Measurements from ENCODE around the gene HSPA12B.

The HSPA12B gene

DNA sequence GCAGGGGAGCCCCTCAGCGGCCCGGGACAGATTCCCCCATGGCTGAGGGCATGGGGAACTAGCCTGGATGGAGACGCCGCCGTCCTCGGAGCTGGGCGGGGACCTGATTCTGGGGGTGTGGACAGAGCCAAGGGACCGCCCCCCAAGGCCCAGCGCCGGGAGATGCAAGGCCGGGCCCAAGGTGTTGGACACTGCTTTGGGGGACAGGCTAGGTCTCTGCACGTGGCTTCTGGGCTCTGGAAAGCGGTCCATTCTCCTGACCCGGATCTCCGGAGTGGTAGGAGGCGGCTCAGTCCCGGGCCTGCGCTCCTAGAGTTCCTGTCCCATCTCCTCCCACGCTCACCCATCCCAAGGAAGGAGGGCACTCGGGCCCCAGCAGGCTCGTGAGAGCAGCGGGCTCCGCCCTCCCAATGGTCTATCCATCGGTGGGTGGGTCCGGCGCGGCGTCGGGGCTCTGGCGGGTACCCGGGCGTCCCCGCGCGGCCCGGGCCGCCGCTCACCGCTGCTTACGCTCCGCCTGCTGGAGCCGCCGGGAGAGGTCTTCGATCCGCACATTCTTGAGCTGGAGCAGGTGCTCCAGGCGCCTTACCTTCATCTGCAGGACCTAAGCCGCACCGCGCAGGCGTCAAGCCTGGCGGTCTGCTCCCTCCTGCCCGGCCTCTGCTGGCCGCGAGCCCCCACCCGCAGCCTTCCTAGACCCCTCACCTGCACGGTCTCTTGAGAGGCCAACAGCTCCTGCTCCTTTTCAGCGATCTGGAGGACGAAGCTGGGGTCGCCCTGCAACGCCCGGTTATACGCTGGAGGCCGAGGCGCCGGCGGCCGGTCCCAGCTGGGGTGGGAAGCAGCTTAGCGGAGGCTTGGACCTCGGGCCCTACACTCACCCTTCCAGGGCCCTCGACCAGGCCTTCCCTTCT lies 45.5 kb downstream of the HSPA12B start:
- TF ChIP-seq REST (IDR thresholded peaks at IDR 0.05; ENCODE audit: low read depth): no peak
- TF ChIP-seq, protein P1, sequence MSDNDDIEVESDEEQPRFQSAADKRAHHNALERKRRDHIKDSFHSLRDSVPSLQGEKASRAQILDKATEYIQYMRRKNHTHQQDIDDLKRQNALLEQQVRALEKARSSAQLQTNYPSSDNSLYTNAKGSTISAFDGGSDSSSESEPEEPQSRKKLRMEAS (IDR thresholded peaks at IDR 0.05): peak; percentile 58
- peak; percentile 84 for TF ChIP-seq EGR1 (IDR thresholded peaks at IDR 0.05)

DNA sequence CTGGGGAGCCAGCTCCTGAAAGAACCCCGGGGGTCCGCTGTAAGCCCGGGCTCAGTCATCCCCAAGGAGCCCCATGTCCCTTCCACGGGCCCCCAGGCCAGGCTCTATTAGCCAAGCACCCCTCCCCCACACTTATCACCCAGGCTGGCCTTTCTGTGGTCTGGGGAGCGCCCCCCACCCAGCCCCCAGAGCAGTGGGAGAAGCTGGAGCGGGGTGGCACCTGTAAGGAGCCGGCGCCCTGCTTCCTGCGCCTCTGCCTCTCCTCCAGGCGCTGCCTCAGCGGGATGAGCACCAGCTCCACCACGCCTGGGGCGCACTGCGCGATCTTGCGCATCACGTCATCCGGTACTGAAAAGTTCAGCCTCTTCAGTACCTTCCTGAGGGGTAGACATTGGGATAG lies 46.5 kb downstream of the HSPA12B start:
- TF ChIP-seq, protein P1 (IDR thresholded peaks at IDR 0.05): no peak
- TF ChIP-seq TAF1 (IDR thresholded peaks at IDR 0.05; ENCODE audit: low read depth) (no peak), CEBPB (IDR thresholded peaks at IDR 0.05) (no peak), TCF12 (IDR thresholded peaks at IDR 0.05; ENCODE audit: low read depth) (no peak), REST (IDR thresholded peaks at IDR 0.05; ENCODE audit: low read depth) (no peak)

DNA sequence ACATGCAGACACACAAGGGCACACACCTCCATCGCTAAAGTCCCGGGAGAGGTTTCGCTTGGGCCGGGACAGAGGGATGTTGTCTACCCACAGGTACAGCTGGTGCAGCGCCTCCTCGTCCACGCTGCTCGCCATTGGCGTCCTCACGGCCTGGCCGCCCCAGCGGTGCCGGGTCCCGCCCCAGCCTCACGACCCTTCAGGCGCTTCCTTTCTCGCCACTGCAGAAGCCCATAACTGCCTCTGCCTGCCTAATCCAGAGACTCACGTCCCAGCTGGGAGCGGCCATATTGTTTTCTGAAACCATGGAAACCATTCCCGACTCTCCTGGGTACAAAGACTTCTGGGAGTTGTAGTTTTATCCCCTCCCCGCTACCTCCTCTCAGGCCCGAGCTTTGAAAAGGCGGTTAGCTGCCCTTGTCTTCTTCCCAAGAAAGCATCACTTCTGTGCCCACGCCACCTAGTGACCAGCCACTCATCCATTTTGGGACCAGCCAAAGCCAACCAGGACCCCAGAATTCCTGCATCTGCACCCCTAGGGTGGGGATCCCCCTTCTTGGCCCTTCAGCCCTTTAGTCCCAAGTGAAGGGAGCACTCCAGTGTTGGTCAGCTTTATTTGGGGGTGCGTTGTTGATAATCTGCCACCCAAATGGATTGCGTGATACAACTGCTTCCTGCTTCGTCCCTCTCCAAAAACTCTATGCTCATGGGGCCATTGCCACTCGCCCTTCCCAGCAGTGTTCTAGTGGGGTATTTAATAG lies 48.8 kb downstream of the HSPA12B start, which contains the start of gene SPEF1:
Gene SPEF1 (minus strand): TSS at position 296 of the 758 bp plus-strand sequence. CDS start 161 bp downstream, at position 135.
- TF ChIP-seq REST (IDR thresholded peaks at IDR 0.05; ENCODE audit: low read depth): no peak
- TF ChIP-seq ZBTB7A (IDR thresholded peaks at IDR 0.05; ENCODE audit: low read depth): no peak
- no peak for TF ChIP-seq TCF12 (IDR thresholded peaks at IDR 0.05; ENCODE audit: low read depth)
- no peak for TF ChIP-seq TEAD4 (IDR thresholded peaks at IDR 0.05)
- TF ChIP-seq, protein P2, sequence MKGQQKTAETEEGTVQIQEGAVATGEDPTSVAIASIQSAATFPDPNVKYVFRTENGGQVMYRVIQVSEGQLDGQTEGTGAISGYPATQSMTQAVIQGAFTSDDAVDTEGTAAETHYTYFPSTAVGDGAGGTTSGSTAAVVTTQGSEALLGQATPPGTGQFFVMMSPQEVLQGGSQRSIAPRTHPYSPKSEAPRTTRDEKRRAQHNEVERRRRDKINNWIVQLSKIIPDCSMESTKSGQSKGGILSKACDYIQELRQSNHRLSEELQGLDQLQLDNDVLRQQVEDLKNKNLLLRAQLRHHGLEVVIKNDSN (IDR thresholded peaks at IDR 0.05): no peak
- TF ChIP-seq TAF1 (IDR thresholded peaks at IDR 0.05; ENCODE audit: low read depth): no peak
- no peak; the same call in 1 of the 2 replicates for TF ChIP-seq CREB1 (IDR thresholded peaks at IDR 0.05; ENCODE audit: low read depth)
- no peak for TF ChIP-seq NFIC (IDR thresholded peaks at IDR 0.05)
- peak; percentile 98 for TF ChIP-seq YY1 (IDR thresholded peaks at IDR 0.05; ENCODE audit: low read depth)
- no peak for TF ChIP-seq CEBPB (IDR thresholded peaks at IDR 0.05)
- TF ChIP-seq, protein P1 (IDR thresholded peaks at IDR 0.05): peak; percentile 46; the same call in 1 of the 2 replicates
- TF ChIP-seq EP300 (IDR thresholded peaks at IDR 0.05; ENCODE audit: borderline replicate concordance): no peak
- no peak for TF ChIP-seq FOXM1 (IDR thresholded peaks at IDR 0.05; ENCODE audit: borderline replicate concordance, low read depth)
- TF ChIP-seq EGR1 (IDR thresholded peaks at IDR 0.05): peak; percentile 34; the same call in 1 of the 2 replicates
- peak; percentile 47 for TF ChIP-seq RAD21 (IDR thresholded peaks at IDR 0.05; ENCODE audit: low read depth)

- TF ChIP-seq NFIC (IDR thresholded peaks at IDR 0.05) (no peak), YY1 (IDR thresholded peaks at IDR 0.05; ENCODE audit: low read depth) (no peak), TEAD4 (IDR thresholded peaks at IDR 0.05) (no peak), CEBPB (IDR thresholded peaks at IDR 0.05) (no peak), EGR1 (IDR thresholded peaks at IDR 0.05) (no peak), EP300 (IDR thresholded peaks at IDR 0.05; ENCODE audit: borderline replicate concordance) (no peak), FOXM1 (IDR thresholded peaks at IDR 0.05; ENCODE audit: borderline replicate concordance, low read depth) (no peak), TCF12 (IDR thresholded peaks at IDR 0.05; ENCODE audit: low read depth) (no peak), REST (IDR thresholded peaks at IDR 0.05; ENCODE audit: low read depth) (no peak), CREB1 (IDR thresholded peaks at IDR 0.05; ENCODE audit: low read depth) (no peak), TAF1 (IDR thresholded peaks at IDR 0.05; ENCODE audit: low read depth) (no peak), RAD21 (IDR thresholded peaks at IDR 0.05; ENCODE audit: low read depth) (no peak)
- TF ChIP-seq, protein P2 (IDR thresholded peaks at IDR 0.05): no peak
These were observed 50.1 kb downstream of the HSPA12B start for GRCh38 chr20:3782597-3782996.
